Ishikawa (cell line): Measurements from ENCODE around the gene PHACTR4.

ENCODE experiments used
- CEBPB ChIP-seq: IDR thresholded peaks from 2 replicates; pipeline ENCODE4 v1.6.1; 2012
- CREB1 ChIP-seq: IDR thresholded peaks from 2 replicates; pipeline ENCODE4 v1.6.1; 2012; ENCODE audit warnings: low read depth
- EGR1 ChIP-seq: IDR thresholded peaks from 2 replicates; pipeline ENCODE4 v1.6.1; 2012
- EP300 ChIP-seq: IDR thresholded peaks from 2 replicates; pipeline ENCODE4 v1.6.1; 2012; ENCODE audit warnings: borderline replicate concordance
- FOXM1 ChIP-seq: IDR thresholded peaks from 2 replicates; pipeline ENCODE4 v1.6.1; 2012; ENCODE audit warnings: low read depth, borderline replicate concordance
- MAX ChIP-seq: IDR thresholded peaks from 2 replicates; pipeline ENCODE4 v1.6.1; 2012
- NFIC ChIP-seq: IDR thresholded peaks from 2 replicates; pipeline ENCODE4 v1.6.1; 2012
- RAD21 ChIP-seq: IDR thresholded peaks from 2 replicates; pipeline ENCODE4 v1.6.1; 2012; ENCODE audit warnings: low read depth
- REST ChIP-seq: IDR thresholded peaks from 2 replicates; pipeline ENCODE4 v1.6.1; 2012; ENCODE audit warnings: low read depth, mild to moderate bottlenecking
- TAF1 ChIP-seq: IDR thresholded peaks from 2 replicates; pipeline ENCODE4 v1.6.1; 2012; ENCODE audit warnings: low read depth, mild to moderate bottlenecking
- TCF12 ChIP-seq: IDR thresholded peaks from 2 replicates; pipeline ENCODE4 v1.6.1; 2012; ENCODE audit warnings: low read depth
- TEAD4 ChIP-seq: IDR thresholded peaks from 2 replicates; pipeline ENCODE4 v1.6.1; 2012
- USF1 ChIP-seq: IDR thresholded peaks from 2 replicates; pipeline ENCODE4 v1.6.1; 2012
- YY1 ChIP-seq: IDR thresholded peaks from 2 replicates; pipeline ENCODE4 v1.6.1; 2012; ENCODE audit warnings: low read depth
- ZBTB7A ChIP-seq: IDR thresholded peaks from 2 replicates; pipeline ENCODE4 v1.6.1; 2012; ENCODE audit warnings: low read depth

The PHACTR4 gene

GRCh38 chr1:28501925-28502324, 132.4 kb downstream of the PHACTR4 start:
- no peak for TF ChIP-seq USF1
- TF ChIP-seq REST: no peak
- no peak for TF ChIP-seq TAF1
- TF ChIP-seq ZBTB7A: no peak
- no peak for TF ChIP-seq CEBPB
- TF ChIP-seq TCF12: no peak
- TF ChIP-seq EGR1: no peak
- TF ChIP-seq FOXM1: no peak
- TF ChIP-seq MAX: no peak
- TF ChIP-seq RAD21: no peak
- no peak for TF ChIP-seq NFIC
- no peak for TF ChIP-seq EP300
- no peak for TF ChIP-seq TEAD4
- TF ChIP-seq YY1: no peak

GRCh38 chr1:28503117-28503516, 133.6 kb downstream of the PHACTR4 start:
- TF ChIP-seq MAX (no peak), RAD21 (no peak), TAF1 (no peak), ZBTB7A (no peak), REST (no peak), EP300 (no peak), YY1 (no peak), TEAD4 (no peak), USF1 (no peak), FOXM1 (no peak), TCF12 (no peak), NFIC (no peak), EGR1 (no peak), CREB1 (no peak), CEBPB (no peak)

- TF ChIP-seq TEAD4: peak; percentile 37; the same call in 1 of the 2 replicates
- no peak for TF ChIP-seq RAD21
- no peak for TF ChIP-seq FOXM1
- no peak for TF ChIP-seq NFIC
- TF ChIP-seq EGR1: no peak
- peak; percentile 93 for TF ChIP-seq TAF1
- TF ChIP-seq TCF12: peak; percentile 56; the same call in 1 of the 2 replicates
Measured at GRCh38 chr1:28505406-28506187, 136.1 kb downstream of the PHACTR4 start, which contains the start of gene RCC1. Gene RCC1, plus strand, starts transcription at chr1:28506043. Its CDS starts 23,824 bp downstream, at chr1:28529867.

- no peak for TF ChIP-seq REST
- peak; percentile 52; the same call in 1 of the 2 replicates for TF ChIP-seq MAX
- TF ChIP-seq TAF1: no peak
Measured at GRCh38 chr1:28506907-28507246, 137.3 kb downstream of the PHACTR4 start.
